CD4-positive, alpha-beta T cell treated with Interleukin-4 for 4 hours (primary cell): Measurements from ENCODE around the gene GDAP1L1.
"Not testable (repeated sequence)": the region's sequence is repeated elsewhere in the genome, so short reads cannot be mapped to it uniquely, and the experiment has no call there.

Experiments
- DNase-seq: peaks from one replicate; pipeline ENCODE4 v3.0.0-alpha.2; 2020

GDAP1L1 gene

DNA sequence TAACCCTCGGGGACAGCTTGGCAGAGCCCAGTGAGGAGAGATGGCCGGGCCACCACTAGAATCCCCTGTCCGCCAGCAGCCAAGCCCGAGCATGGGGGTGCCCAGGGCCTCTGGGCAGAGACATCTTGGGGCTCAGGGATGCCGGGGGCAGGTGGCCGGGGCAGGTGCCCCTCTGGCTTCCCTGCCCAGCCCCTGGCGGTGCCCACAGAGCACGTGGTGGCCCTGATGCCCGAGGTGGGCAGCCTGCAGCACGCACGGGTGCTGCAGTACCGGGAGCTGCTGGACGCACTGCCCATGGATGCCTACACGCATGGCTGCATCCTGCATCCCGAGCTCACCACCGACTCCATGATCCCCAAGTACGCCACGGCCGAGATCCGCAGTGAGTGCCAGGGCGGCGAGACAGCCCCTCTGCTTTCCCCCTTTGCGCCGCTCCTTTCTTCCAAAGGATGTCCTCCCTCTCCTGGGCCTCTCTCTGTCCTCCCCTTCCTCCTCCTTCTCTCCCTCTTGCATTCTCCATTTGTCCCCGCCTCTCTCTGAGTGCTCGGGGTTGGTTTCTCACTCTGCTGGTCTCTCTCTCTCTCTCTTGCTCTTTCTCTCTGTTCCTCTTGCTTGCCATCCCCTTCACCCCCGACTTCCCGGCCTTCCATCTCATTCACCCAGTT is 11.2 kb downstream of the GDAP1L1 start:
- DNase-seq = no peak

DNA sequence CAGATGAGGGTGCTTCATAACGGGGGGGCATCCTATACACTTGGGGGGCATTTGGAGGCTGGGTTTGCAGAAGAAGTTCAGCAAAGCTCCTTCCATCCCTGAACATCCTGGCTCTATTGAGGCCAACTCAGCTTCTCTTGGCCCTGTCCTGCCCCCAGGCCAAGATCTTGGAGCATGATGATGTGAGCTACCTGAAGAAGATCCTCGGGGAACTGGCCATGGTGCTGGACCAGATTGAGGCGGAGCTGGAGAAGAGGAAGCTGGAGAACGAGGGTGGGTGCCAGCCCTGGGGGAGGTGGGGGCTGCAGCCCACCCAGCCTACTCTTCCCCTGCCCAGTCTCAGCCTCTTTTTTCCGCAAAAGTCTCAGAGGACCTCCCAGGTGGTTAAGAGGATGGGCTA is 17.2 kb downstream of the GDAP1L1 start:
- DNase-seq = no peak

DNA sequence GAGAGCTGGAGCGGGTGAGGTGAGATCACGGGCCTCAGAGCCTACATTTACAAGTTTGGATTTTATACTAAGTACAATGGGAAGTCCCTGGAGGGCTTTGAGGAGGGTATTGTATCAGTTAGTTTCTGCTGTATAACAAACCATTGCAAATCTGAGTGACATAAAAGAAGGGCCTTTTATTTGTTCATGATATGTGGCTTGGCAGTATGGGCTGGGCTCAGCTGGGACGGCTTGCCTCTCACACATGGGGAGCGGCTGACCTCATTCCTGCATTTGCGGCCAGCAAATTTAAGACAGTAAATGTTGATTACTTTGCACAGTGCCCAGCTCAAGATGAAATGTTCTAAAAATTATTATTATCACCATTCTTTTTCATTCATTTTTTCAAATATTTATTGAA is 21.7 kb downstream of the GDAP1L1 start:
- DNase-seq = no peak

DNA sequence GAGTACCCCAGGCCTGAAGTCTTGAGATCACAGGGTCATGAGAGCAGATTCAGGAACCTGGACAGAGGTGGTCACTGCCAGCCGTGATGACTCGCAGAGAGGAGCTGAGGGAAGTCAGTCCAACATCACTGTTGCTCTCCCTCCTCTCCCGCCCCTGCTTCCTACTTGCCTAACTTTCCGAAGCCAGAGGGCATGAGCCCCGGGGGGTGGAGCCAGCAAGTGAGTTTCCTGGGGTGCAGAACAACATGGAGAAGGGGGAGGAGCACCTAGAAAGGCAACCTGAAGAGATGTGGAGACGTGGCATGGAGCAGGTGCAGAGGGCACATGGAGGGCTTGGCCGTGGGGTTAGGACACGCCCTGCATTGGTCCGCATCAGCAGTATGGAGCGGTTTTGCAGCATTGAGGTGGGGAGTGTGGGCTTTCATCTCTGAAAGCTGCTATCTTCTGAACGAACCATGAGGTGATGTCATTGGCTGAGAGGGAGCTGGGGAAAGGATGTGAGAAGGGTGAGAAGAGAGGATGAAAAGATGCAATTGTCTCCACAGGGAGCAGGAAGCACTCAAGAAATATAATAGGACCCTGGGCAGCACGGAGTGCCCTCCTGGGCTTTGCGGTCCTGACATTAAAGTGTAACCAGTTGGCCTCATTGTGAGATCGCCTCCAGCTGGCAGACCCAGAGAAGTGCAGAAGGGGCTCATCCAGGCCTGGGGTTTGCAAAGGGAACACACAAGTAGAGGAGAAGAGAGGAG is 25.0 kb downstream of the GDAP1L1 start:
- DNase-seq = no peak

DNA sequence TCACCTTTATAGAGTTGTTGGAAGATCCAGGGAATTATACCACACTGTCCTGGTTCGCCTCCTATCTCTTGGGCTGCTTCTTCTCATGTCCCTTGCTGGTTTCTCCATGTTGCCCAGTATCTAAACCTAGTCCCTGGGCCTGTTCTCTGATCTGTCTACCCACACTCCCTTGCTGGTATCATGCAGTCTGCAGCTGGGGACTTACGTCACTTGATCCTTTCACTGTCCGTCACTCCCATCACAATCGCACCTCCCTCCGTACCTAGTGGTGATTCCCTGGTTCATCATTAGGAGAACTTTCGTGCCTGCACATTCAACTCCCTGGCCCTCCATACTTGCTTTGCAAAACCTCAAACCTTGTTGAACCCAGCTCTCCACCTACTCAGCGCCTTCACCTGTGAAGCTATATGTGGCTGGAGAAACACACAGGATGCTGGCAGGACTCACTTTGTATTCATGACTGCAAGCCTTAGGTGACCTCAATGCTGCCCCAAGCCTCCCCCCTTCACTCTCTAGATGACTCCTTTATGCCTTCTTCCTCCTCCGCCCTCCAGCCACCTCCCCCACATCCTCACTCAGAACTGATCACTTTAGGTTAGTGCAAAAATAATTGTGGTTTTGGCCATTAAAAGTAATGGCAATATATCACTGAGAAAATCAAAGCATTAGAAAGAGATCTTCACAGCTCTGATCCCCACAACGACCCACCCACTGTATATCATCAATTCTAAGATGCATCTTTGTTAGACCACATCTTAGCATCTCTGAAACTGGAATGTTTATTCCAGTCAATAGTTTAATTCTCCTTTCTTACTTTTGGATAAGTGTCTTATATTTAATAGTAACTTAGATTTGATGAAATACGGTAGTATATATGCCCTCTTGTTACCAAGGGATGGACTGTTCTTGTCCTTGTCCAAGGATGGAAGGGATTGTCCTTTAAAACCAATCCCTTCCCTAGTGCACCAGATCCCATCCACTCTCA is 26.4 kb downstream of the GDAP1L1 start:
- DNase-seq = no peak

DNA sequence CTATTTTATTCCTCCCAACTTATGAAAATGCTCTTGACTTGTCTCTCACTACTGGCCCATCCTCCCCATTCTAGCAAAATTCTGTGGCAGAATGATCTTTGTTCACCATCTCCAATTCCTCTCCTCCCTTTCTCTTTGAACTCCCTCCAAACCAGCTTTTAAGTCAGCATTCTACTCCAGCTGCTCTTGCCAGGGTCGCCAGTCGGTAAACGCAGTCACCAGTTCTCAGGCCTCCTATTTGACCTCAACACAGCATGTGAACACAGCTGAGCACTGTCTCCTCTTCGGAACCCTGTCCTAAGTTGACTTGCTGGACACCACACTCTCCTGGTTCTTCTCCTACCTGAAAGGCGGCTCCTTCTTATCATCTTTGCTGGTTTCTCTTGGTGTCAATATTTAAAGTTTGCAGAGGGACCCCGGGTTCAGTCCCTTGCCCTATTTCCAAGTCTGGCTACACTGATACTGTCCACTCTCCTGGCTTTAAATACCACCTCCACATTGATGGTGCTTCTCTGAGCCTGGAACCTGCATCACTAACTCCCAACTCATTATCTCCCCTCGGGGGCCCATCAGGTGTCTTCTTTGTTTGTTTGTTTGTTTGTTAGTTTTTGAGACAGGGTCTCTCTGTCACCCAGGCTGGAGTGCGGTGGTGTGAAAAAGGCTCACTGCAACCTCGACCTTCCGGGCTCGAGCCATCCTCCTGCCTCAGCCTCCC is 27.4 kb downstream of the GDAP1L1 start:
- no peak for DNase-seq

DNA sequence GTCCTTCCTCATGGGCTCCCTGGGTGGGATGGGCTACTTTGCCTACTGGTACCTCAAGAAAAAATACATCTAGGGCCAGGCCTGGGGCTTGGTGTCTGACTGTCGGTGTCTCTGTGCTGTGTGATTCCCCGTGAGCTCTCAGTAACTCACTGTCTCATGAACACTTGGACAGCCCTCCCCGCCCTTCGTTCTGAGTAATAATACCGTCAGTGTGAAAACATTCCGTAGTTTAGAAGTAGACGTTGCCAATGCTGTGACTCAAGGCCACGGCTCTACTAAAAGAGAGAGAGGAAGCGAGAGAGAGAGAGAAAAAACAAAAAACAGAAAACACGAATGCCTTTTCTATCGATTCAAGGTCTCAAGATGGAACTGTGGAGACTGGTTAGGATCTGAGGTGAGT is 32.1 kb downstream of the GDAP1L1 start:
- DNase-seq = no peak

DNA sequence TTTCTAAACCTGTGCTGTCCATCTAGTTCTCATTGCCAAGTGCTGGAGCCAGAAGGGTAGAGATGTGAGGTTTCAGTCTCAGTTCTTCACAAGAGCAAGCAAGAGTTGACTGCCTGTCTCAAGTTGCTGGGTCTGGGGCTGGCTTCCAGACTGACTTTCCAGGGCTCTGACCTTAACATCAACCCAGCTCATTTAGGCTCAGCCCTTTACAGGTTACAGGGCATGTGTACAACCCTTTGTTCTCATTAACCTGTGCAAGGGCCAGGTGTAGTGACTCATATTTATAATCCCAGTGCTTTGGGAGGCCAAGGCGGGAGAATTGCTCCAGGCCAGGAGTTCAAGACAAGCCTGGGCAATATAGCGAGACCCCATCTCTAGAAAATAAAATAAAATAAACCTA is 33.3 kb downstream of the GDAP1L1 start:
- no peak for DNase-seq

DNA sequence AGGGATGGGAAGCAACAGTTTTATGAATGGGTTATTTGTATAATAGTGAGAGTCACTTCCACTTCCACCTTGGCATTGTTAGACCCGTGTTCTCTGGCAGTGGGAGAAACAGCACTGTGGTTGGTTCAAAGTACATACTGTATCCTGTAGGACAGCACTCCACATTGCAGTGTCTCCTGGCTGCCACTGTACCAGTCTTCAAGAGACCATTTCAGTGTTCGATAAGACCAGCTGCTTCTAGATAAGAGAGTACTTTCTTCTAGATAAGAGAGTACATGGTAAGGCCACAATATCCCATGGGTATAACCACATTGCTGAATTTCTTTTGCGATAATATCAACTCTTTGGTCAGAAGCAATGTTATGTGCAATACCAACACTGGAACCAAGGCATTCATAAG is 35.1 kb downstream of the GDAP1L1 start:
- DNase-seq = no peak

DNA sequence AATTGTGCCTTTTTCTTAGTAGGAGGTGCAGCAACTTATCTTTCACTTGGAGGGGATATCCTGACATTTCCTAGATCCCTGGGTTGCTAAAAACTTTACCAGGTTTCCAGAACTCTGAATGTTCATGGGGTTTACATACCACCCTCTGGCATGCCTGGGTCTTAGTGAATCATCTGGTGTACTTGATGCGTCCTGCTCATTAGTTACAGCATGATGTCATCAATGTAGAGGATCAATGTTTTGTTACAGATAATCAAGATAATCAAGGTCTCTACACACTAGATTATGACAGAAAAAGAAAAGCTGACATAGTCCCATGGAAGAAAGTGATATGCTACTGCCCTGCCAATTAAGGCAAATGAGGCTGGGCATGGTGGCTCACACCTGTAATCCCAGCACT is 36.9 kb downstream of the GDAP1L1 start:
- no peak for DNase-seq

DNA sequence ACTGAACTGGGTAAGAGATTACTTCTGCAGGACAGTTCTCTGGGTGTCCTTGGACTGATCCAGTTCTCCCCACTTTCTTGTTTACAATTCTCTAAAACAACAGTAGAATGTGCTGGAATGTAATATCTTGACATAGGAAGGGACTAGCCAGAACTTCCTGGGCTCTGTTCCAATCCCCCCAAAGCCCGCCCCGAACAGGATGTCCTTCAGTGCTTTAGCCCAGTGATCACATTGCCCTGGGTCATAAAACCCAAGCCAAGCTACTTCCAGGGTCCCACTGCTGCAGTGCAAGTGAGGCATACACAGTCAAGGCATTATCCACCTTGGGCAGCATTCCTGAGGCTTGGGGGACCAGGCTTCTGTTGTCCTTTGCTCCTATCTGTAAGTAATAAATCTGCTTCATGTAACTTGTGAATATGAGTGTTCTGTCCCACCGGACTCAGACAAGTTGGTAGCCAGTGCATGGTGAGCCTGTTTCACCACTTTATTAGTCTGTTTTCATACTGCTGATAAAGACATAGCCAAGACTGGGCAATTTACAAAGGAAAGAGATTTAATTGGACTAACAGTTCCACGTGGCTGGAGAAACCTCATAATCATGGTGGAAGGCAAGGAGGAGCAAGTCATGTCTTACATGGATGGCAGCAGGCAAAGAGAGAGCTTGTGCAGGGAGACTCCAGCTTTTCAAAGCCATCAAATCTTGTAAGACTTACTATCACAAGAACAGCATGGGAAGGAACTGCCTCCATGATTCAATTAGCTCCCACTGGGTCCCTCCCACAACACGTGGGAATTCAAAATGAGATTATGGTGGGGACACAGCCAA is 40.4 kb downstream of the GDAP1L1 start:
- no peak for DNase-seq

DNA sequence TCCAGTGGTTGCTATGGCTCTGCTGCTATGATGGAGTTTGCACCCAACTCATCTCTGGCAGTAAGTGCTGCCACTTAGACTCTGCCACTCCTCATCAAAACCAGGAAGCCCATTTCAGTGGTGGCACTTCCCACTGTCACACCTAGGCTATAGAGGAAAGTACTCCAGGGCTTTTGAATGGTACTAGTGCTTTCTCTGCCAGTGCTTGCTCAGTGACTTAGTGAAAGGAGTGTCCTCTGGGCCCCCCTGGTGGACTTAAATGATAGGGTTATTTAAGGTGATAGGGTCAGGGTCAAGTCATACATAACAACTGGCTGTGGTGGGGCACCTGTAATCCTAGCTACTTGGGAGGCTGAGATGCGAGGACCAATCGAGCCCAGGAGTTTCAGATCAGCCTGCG is 41.1 kb downstream of the GDAP1L1 start:
- DNase-seq = peak; percentile 11

DNA sequence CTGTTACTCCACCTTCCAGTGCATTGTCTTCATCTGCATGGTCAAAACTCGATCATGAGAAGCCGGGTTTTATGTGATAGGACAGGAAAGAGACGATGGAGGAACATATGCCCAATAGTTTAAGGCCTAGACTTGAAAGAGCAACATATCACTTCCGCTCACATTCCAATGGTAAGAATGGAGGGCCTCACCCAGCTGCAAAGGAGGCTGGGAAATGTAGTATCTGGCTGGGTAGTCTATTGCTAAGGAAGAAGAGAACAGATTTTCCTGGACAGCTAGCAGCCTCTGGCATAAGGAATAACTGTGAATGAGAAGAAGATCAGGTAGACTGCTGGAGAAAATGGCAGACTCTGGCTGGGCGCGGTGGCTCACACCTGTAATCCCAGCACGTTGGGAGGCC is 44.6 kb downstream of the GDAP1L1 start:
- DNase-seq = no peak

DNA sequence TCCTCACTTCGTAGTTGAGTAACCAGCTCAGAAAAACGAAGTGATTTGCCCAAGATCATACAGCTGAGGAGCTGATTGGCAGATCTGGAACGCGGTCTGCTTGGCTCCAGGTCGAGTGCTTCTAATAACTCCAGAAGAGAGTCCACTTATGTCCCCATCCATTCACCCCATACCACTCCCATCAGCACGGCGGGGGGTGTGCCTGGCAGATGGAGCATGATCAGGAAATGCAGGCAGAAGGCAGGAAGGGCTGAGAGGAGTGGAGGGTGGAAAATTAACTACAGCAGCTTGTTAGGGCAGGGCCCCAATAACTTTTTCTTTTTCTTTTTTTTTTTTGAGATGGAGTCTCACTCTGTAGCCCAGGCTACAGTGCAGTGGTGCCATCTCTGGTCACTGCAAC is 48.9 kb downstream of the GDAP1L1 start:
- DNase-seq = no peak

DNA sequence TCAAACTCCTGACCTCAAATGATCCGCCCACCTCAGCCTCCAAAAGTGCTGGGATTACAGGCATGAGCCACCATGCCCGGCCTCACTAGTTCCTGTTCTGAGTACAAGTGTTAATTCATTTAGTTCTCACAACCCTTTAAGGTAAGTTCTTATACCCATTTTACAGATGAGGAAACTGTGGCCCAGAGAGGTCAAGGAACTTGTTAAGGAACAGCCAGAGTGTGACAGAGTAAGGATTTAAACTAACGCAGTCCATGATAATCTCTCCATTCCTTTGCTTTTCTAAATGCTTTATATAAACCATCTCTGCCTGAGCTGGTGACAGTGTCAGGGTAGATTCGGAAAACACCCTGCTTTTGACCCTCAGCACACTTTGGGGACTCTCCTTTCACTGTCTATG is 50.6 kb downstream of the GDAP1L1 start:
- no peak for DNase-seq

DNA sequence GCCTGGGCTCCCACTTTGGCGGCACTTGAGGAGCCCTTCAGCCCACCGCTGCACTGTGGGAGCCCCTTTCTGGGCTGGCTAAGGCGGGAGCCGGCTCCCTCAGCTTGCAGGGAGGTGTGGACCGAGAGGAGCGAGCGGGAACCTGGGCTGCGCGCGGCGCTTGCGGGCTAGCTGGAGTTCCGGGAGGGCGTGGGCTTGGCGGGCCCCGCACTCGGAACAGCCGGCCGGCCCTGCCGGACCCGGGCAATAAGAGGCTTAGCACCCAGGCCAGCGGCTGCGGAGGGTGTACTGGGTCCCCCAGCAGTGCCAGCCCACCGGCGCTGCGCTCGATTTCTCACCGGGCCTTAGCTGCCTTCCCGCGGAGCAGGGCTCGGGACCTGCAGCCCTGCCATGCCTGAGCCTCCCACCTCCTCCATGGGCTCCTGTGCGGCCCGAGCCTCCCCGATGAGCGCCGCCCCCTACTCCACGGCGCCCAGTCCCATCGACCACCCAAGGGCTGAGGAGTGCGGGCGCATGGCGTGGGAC is 52.0 kb downstream of the GDAP1L1 start:
- DNase-seq = not testable (repeated sequence)

DNA sequence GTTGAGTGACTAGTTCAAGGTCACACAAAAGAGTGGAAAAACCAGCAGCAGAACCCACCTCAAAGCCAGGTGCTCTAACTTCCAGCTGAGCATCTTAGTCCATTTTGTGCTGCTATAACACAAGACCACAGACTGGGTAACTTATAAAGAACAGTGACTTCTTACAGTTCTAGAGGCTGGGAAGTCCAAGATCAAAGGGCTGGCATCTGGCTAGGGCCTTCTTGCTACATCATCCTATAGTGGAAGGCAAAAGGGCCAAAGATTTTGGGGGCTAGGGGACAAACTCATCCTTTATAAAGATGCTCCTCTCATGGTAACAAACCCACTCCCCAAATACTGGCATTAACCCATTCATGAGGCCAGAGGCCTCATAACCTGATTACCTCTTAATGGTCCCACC is 54.2 kb downstream of the GDAP1L1 start:
- no peak for DNase-seq

DNA sequence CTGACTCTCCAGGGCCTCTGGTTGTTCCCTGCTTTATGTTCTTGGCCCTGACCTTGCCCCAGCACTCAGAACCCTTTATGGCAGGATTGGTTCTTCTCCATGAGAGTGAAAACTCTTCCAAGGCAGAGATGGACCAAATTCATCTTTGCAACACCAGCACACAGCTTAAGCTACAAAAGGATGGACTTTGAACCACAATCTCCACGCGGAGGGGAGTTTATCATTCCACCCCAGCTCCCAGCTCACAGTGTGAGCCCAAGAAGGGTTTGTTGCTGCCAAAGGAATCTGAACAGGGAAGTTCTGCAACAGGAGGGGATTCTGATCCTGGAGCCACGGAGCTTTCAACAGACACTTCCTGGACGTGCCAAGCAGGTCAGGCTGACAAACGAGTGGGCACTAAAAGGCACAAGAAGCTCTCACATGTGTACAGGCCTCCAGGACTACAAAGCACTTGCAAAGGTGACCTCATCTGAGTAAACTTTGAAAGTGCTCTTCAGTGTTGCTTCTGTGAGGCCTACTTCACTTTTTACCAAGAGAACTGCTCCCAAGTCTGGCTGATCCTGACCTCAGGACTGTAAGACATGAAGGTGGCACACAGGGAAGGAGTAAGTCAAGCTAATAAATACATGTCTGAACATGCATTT is 55.0 kb downstream of the GDAP1L1 start:
- DNase-seq = no peak

DNA sequence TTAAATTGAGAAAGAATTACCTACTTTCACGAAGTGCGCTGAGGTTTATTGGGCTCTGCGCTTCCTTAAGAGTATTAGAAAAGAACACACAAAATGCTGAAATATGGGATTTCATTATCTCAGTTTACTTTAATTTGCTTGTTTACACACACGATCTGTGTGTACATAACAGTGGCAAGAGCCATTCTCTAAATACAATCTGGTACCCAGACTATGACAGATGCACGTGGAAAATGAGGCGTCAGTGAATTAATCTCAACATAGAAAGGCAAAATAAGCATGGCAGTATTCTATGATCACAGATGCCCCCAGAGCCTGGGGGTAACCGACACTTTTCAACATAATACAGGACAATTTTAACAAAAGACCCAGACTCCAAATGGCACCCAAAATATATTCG is 55.6 kb downstream of the GDAP1L1 start:
- DNase-seq = no peak

DNA sequence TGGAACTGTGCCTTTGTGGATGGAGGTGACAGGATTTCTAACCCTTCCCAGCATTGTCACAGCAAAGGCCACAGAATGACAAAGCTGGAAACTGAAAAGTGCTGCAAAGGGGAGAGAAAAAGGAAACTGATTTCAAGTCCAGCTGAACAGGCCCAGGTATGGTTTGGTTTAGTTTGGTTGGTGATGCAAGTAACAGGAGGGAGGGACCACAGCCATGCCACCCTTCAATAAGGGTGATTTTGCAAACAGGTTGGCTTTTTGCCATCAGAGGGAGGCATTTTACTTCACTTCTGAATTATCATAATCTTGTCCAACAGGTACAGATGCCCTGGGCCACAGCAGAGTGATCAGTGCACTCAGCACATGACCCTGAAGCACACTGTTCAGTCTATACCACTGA is 57.3 kb downstream of the GDAP1L1 start:
- DNase-seq = no peak

DNA sequence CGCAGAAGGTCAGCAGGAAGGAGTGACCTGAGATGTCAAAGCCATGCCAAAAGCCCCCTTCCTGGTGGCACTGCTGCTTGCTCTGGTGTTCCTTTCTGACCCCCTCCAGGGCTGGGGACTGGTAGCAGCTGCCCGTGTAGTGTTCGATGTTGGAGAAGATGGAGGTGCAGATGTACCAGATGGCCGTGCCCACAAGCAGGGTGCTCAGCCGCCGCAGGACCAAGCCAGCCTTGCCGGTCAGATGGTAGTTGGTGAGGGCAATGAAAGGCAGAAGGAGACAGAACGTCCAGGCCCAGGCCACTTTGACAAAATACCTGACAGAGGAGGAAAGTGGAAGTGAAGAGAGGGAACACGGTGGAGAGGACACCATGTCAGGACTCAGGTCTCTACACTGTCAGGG is 59.8 kb downstream of the GDAP1L1 start:
- no peak for DNase-seq
